Left ventricle myocardium superior (tissue), 1 donor: ENCODE data around the gene SLC25A14. TPM values are rescaled to one million over a fixed set of nuclear protein-coding genes. Genes with fewer than 3 reads are reported as not detected.
"Not testable (repeated sequence)": the region's sequence is repeated elsewhere in the genome, so short reads cannot be mapped to it uniquely, and the experiment has no call there.

ENCODE experiments used
- ATAC-seq: fragments of 200-7000 bp; cut with Tn5 transposase; one replicate; pipeline ENCODE4 v1.9.1; 2020; ENCODE audit warnings: mild to moderate bottlenecking, moderate library complexity
- DNase-seq: peaks from one replicate; pipeline ENCODE4 v3.0.0-alpha.2; 2020
- intact Hi-C: fragments of 100-400 bp; cut with micrococcal nuclease; formaldehyde crosslinking; loops from one replicate; pipeline ENCODE4 v1.11.0; 2022
- total RNA-seq: library from RNA; stranded (reverse); fragmentation: NEBNext Ultra II Directional; extraction: Animal tissue kit (Norgen Biotek cat#: 25700); gene quantifications from one replicate; pipeline ENCODE4 v1.2.1, GENCODE V29; 2021
- donor health status: DM: no; HTN: yes; CAD: no; lungs with severe emphysema.

Gene SLC25A14
- total RNA-seq, 1 donor from 2014 or later, result 3.6 TPM

DNA sequence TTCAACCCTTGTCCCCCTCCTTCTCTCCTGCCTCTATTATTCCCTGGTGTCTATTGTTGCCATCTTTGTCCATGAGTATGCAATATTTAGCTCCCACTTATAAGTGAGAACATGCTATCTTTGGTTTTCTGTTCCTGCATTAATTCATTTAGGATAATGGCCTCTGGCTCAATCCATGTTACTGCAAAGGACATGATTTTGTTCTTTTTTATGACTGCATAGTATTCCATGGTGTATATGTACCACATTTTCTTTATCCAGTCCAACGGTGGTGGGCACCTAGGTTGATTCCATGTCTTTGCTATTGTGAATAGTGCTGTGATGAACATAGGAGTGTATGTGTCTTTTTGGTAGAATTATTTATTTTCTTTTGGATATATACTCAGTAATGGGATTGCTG is 12.3 kb downstream of the SLC25A14 start:
- DNase-seq, intact Hi-C loops, ATAC-seq: not testable (repeated sequence)

DNA sequence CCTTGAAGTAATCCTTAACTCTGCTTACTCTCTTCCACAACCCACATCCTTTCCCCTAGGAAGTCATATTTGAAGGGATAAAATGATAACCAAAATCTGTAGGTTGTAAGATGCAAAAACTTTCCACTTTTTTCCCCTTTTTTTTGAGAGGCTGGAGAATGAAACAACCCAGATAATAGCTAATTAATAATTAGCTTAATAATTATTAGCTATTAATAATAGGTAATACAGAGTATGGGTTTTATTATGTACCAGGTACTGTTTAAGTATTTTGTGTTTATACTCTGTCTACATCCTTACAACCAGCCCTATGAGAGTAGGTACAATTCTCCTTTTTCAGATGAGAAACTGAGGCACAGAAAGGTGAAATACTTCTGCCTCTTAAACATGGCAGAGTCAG is 36.4 kb downstream of the SLC25A14 start:
- ATAC-seq (no peak), DNase-seq (no peak)
- intact Hi-C loops, result no loop called here

DNA sequence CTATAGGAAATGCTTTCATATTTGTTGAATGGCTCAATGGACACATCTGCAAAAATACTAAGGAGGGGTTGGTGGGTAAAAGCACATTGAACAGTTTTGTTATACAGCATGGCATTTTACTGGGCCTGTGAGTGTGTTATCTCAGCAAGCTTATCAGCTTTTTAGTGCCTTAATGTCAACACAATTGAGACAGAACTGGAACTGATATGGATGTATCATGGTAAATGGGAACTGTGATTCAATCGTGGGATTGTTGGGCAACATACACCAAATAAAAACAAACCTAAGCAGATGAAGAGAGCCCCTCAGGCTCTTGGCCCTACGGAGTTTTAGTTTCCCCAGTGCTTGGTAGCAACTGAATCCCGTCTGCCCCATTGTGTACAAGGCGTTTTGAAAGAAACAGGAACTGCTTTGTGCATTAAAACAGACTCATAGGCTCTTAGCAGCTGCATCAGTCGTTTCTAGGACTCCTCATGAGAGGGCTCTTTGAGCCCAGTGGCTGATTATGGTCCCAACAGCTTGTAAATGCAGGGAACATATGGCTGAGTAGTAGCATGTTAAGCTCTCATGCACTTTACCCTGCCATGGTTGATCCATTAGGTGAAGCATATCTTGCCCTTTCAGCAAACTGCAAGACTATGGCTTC is 38.4 kb downstream of the SLC25A14 start:
- no peak for ATAC-seq
- no peak for DNase-seq
- intact Hi-C loops, result no loop called here

- DNase-seq (no peak), ATAC-seq (no peak)
- intact Hi-C loops, result no loop called here
These were observed 45.8 kb downstream of the SLC25A14 start, which contains the start of gene GPR119 for GRCh38 chrX:130385520-130385919. Gene GPR119, minus strand, starts transcription at chrX:130385674. Its CDS starts 227 bp downstream, at chrX:130385447.

DNA sequence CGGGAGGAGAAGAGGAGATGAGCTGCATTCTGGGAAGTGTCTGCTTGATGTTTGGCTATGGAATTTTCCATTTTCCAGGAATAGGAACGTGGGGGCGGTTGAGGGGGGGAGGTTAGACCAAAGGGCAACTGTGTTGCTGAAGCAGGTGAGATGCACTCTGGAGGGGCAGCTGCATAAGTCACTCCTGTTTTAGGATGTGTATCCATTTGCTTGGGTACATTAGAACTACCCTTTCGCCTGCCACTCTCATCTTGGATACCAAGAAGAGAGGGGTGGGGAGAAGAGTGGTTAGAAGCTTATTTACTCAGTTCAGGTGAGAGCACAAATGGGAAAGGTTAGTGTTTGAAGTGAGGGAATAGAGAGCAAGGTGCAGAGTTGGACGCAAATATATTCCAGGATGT is 46.7 kb downstream of the SLC25A14 start:
- intact Hi-C loops, result no loop called here
- ATAC-seq, result no peak
- no peak for DNase-seq

- ATAC-seq (peak; percentile 41), DNase-seq (peak; percentile 35)
- intact Hi-C loops, result no loop called here
These were observed 53.8 kb downstream of the SLC25A14 start for GRCh38 chrX:130393451-130394074.

DNA sequence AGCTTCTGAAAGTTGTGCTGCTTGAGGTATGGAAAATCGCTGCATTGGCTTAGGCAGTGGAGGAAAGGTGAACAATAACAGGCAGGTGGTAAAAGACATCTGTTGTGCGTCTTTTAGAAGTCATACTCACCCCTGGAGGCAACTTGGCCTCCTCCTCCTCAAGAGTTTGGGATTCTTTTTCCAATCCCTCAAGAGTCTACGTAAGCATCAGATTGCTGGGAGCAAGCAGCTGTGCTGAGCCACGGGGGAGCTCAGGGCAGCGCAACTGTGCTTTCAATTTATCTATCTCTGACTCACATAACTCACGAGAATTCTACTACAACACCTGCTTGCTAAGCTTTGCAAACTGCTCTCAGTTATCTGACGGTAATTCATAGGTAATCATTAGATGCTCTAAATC is 55.6 kb downstream of the SLC25A14 start:
- intact Hi-C loops, result no loop called here
- DNase-seq (no peak), ATAC-seq (no peak)

DNA sequence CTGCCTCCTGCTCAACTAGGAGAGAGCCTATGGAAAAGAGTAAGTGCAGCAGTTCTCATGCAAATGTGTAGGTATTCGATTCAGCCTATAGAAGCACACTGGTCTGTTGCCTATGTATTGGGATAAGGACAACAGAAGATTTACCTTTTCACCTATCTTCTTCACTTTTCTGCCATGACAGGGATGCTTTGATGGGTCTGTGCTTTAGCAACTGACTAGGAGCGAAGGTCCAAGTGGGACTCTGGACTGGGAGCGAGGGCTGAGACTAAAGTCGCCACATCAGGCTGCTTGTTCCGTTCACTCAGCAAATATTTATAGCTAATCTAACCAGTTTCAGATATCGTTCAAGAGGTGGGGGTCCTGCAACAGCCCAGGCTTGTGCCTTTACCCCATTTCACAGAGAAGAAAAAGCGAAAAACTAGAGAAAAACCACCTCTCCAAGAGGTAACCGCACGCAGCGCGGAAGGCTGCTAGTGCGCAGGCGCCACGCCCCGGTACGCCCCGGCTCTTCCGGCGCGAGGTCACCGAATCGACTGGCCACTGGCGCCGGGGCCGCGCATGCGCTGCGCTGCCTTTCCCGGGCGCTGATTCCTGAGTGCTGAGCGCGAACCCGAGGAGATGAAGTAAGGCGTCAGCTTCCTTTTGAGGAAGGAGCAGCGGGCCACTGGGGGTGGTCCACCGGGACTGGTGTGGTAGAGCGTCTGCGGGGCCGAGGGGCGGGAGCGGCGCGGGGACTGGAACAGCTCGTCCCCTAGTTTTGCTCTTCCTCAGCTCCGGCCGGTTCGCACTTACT is 61.9 kb downstream of the SLC25A14 start, which contains the start of gene RBMX2:
RBMX2 (plus strand) TSS at position 573 of the 793 bp plus-strand sequence; CDS start at position 619, 46 bp downstream.
- ATAC-seq (peak; percentile 100), DNase-seq (peak; percentile 87)
- intact Hi-C loops, result no loop called here

GRCh38 chrX:130402208-130402684 is 62.5 kb downstream of the SLC25A14 start:
- no peak for DNase-seq
- no peak for ATAC-seq
- intact Hi-C loops, result no loop called here

GRCh38 chrX:130413415-130413814 is 73.7 kb downstream of the SLC25A14 start:
- intact Hi-C loops, result no loop called here
- ATAC-seq, result no peak
- no peak for DNase-seq

- intact Hi-C loops, result no loop called here
These were observed 75.1 kb downstream of the SLC25A14 start for GRCh38 chrX:130414800-130415199.

GRCh38 chrX:130415201-130415600 is 75.5 kb downstream of the SLC25A14 start:
- intact Hi-C loops, result no loop called here
- ATAC-seq, result no peak
- DNase-seq, result no peak

More at GRCh38 chrX:130414800-130415199, 75.1 kb downstream of the SLC25A14 start:
- DNase-seq, result no peak
- no peak for ATAC-seq

GRCh38 chrX:130416785-130417184 is 77.1 kb downstream of the SLC25A14 start:
- DNase-seq, result no peak
- intact Hi-C loops, result no loop called here
- ATAC-seq, result no peak

DNA sequence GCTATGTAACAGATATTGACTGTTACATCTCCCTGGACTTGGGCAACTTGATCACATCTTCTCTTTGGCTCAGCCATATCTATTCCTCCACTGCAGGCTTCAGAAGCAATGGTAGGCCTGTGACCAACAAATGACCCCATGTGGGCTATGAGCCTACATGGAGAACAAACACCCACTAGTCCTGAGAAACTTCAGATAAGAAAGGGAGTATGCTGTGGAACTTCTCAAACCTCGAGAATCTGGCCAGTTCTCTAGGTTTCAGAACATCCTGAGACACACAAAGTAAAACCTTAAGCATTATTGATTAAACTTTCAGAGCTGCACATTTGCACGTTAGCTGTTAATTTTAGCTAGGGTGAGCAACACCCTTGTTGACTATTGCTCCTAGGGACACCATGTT is 78.3 kb downstream of the SLC25A14 start:
- DNase-seq (no peak), ATAC-seq (no peak)
- intact Hi-C loops, result no loop called here

DNA sequence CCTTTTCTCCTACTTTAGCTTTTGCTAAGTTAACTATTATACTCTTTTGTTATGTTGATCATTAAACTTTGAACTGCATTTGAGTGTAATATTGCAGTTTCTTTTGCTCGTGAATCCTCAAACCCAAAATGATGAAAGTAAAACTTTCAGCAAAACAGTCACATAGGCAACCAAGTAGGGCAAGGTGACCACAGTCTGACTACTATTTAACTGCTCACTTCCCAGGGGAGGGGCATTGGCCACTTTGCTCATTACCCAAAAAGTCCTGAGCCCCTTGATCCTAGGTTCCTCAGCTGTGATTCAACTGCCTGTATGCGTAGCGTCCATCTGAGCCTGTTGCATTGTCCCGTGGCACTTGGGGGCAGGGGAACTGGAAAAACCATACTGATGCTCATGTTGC is 79.0 kb downstream of the SLC25A14 start:
- no peak for DNase-seq
- intact Hi-C loops, result no loop called here
- ATAC-seq, result no peak

DNA sequence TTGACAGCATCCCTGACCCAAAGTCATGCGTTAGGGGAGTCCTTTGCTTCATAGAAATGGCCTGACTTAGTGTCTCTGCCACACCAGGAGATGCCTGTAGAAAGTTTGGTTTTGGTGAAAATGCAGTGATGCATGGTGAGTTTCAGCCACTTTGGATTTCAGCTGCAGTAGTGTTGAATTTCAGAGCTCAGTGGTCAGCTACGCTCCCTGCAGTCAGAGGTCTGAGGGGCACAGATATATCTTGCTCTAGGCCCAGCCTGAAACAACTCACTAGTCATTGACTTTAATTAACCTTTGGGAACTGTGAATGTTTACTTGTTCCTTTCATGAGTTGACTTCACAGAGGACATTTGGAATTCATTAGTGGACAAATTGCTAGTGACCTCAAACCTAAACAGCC is 79.5 kb downstream of the SLC25A14 start:
- DNase-seq, result no peak
- no peak for ATAC-seq
- intact Hi-C loops, result no loop called here
